Bone marrow (tissue), 2 donors: ENCODE measurements around the gene CSH2.

Experiments used
- DNase-seq, 2 donors: peaks; one replicate each; lab custom pipeline; 2025; lab: John Stamatoyannopoulos, UW

Gene CSH2

DNA sequence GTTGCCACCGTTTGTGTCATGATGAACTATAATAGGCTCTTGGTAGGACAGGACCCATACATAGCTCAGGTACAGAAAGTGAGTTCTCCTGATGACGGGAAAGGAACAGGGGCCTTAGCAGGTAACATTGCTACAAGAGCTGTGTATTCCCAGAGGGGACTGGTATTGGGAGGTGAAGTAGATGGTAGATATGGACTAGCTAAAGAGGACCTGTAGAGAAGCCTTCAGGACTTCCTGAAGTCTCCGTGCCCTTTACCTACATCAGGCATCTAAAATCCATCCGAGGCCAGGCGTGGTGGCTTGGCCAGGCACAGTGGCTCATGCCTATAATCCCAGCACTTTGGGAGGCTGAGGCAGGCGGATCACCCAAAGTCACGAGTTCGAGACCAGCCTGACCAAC is 18.3 kb downstream of the CSH2 start:
- DNase-seq: no peak

DNA sequence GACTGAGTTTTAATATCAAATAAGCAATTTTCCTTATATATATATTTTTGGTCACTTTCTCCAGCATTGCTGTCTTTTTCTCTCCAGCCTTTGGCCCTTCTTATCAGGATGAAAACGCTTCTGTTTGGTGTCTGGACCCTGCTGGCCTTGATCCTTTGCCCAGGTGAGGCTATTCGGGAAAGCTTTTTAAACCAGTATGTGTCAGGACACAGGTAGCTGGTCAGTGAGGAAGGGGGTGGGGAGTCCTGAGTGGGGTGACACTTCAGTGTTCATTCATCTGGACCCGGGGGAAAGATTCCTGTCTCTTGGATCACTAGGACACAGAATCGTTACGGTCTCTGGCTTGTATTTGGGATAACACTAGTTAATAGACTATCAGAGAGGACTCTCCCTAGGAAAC is 18.8 kb downstream of the CSH2 start:
- no peak for DNase-seq

DNA sequence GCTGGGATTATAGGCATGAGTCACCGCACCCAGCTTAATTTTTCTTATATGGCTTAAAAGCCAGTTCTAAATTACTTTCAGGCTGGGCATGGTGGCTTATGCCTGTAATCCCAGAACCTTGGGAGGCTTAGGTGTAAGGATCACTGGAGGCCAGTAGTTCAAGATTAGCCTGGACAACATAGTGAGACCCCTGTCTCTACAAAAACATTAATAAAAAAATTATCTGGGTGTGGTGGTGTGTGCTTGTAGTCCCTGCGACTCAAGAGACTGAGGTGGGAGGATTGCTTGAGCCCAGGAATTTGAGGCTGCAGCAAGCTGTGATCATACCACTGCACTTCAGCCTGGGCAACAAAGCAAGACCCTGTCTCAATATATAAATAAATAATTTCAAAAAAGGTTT is 20.2 kb downstream of the CSH2 start:
- DNase-seq: no peak

DNA sequence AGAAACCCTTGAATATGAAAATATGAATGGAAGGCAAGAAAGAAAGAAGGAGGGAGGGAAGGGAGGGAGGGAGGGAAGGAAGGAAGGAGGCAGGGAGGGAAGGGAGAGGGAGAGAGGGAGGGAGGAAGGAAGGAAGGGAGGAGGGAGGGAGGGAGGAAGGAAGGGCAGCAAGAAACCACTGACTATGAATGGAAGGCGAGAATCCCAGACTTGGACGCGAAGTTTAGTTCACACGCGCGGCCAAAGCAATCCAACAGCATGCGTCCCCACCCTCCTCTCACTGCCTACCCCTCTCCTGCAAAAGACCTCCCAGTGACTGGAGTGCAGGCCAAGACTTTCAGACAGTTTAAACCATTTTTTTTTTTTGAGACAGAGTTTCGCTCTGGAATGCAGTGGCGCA is 23.1 kb downstream of the CSH2 start:
- no peak for DNase-seq

DNA sequence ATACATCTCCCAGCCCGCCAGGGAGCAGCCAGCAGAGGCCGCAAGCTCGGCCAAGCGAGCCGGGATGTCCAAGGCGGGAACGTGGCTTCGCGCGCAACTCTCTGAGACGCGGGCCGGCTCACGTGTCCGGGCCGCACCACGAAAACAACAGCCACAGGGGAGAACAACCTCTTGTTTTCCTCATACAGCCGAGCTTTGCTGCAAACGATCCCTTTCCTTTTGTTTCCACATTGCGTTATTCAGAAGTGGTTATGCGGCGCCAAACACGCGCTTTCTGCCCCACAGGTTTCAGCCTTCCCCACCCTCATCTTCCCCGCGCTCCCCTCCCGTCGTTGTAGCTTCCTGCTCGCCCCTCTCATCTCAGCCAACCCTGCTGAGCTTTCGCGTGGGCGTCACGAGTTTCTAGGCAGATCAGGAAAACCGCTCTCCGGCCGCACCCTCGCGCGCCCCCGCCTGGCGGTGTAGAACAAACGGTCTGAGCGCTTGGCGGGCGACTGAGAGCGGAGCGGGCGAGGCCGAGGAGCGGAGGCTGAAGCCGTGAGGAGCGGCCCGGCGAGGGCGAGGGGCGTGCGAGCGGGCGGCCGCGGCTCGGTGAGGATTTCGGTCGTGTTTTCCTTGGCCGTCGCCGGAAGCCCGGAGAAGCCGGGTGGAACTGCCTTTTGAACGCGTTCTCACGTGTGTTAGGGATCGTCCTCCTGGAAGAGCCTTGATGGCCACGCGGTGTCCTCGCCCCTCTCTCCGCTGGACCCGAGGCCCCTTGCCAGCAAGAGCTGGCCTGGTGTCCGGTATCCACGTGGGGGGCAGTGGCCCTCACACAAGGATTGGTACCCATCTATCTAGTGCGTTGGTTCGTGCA is 24.4 kb downstream of the CSH2 start:
- peak; percentile 68 to 90 for DNase-seq

DNA sequence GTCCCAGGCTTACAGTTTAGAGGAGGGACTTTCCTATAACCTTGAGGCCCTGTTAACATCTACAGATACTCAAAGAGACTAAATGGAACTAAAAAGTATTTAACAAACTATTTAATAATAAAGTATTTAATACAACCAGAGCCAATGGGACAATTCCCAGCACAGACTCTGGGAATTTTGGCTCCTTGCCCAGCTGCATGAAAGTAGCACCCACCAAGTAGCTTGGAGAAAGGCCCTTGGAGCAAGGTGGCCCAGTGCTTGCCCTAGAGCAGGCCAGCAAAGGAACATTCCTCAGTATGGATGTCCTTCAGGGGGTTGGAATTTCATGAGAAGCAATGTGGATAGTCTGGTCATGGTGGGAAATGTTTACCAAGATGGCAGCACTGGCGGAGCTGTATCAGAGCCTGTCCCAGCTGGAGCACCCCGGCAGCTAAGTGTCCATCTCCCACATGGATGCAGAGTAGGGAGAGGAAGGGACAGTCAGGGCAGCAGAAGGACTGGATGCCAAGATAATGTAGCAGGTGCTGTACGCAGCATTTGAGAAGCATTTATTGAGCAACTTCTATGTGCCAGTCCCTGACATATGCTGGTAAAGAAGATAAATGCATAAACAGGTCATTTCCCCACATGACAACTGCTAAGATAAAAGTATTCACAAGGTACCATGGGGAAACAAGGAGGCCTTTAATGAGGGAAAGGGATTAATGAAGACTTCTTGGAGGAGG is 25.8 kb downstream of the CSH2 start:
- DNase-seq: no peak

DNA sequence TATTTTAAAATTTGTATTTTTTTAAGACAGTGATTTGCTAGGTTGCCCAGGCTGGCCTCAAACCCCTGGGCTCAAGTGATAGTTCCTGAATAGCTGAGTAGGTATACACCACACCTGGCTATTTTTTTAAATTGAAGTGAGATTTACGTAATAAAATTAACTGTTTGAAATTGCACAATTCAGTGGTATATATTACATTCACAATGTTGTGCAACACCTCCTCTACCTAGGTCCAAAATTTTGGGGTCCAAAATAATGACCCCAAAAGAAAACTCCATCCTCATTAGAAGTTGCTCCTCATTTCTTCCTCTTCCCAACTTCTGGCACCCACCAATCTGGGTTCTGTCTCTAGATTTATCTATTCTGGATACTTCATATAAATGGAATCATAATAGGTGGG is 28.0 kb downstream of the CSH2 start:
- DNase-seq: no peak

DNA sequence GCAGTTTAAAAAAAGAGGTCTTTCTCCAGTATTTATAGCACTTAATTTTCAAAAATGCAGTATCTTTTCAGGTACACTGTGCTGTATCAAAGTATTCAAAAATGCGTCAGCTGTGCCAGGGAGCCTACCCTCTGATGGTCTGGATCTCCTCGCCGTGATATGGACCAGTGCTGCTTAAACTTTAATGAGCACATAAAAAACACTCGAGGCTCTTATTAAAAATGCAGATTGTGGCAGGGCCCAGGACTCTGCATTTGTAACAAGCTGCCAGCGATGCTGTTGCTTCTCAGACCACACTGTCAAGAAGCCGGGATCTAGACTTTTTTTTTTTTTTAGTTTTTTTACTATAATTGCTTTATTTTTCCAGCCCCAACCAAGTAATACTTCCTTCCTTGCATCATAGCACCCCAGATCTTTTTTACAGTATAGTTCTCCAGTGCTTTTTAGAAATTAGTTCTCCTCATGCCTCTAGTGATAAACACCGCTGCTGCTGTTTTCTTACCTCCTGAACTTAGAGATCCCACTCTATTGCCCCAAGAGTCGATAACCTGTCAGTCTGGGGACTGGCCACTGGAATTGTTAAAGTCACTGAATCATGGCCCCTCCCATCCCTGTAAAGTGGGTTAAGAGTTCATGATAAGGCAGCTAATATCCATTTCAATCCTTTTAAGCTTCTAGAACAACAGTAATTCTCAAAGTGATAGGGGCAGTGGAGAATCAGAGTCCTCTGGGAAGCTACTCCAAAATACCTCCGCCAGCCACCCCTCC is 29.4 kb downstream of the CSH2 start:
- DNase-seq: no peak

DNA sequence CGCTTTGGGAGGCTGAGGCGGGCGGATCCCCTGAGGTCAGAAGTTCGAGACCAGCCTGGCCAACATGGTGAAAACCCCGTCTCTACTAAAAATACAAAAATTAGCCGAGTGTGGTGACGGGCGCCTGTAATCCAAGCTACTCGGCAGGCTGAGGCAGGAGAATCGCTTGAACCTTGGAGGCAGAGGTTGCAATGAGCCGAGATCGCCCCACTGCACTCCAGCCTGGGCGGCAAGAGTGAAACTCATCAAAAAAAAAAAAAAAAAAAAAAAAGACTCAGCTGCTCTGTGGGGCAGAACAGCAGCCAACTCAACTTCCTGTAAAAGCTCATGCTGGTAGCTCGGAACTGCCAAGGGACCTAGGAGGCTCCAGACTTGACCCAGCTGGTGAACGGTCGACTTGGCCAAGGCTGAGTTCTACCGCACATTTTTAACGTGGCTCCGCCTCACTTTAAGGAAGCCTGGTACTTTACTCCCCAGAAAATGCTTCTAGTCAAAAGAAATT is 30.0 kb downstream of the CSH2 start:
- peak; percentile 2 to 58 for DNase-seq

DNA sequence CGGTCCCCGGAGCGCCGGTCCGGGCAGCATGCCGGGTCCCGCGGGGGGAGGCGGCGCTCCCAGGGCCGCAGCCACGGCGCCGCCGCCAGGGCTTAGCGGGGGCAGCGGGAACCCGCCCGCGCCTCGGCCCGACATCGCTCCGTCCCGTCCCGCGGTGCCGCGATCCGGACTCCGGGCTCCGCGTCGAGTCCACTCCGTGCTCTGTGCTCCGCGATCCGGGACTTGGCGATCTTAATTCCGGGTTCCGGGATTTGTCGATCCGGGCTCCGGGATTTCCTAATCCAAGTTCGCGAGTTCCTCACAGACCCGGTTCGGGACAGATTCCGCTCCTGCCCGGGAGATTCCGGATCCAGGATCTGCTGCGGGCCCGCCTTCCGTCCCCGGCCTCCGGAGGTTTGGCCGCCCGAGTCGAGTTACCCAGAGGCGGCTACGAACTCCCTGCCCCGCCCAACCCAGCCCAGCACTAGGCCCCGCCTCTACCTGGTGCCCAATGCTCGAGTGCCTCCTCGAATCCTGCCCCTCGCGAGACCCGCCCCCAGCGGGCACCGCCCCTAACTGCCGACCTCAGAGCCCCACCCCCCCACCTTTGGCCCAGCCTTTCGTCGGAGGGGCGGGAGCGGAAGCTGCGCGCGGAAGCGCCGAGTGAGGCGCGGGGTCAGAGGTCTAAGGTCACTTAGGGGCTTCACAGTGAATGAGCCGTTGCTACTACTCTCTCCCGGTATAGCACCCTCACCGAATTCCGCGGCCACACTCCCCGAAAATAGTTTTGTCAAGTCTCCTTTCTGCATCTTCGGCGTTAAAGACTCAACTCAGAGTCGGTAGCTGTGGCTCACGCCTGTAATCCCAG is 30.7 kb downstream of the CSH2 start, which contains the start of gene SMARCD2:
Gene SMARCD2 (minus strand): TSS at position 146 of the 847 bp plus-strand sequence. CDS start 11 bp downstream, at position 135.
- peak; percentile 94 to 97 for DNase-seq

DNA sequence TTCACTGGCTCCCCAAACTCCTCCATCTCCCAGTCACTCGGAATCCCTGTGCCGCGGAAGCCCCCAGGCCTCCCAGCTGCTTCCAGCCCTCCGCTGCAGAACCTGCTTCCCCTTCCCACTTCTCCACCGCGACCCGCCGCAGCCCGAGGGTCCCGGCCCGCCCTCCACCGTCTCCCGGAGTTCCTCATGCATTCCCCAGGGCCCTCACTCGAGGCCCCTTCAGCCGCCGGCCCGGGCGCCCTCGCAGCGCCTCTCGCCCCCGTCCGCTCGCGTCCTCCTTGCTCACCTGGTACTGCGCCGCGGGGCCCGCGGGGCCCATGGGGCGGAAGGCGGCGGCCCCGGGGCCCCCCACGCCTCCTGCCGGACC is 31.3 kb downstream of the CSH2 start:
- peak in 1 of 2 donors; percentile 43 for DNase-seq

DNA sequence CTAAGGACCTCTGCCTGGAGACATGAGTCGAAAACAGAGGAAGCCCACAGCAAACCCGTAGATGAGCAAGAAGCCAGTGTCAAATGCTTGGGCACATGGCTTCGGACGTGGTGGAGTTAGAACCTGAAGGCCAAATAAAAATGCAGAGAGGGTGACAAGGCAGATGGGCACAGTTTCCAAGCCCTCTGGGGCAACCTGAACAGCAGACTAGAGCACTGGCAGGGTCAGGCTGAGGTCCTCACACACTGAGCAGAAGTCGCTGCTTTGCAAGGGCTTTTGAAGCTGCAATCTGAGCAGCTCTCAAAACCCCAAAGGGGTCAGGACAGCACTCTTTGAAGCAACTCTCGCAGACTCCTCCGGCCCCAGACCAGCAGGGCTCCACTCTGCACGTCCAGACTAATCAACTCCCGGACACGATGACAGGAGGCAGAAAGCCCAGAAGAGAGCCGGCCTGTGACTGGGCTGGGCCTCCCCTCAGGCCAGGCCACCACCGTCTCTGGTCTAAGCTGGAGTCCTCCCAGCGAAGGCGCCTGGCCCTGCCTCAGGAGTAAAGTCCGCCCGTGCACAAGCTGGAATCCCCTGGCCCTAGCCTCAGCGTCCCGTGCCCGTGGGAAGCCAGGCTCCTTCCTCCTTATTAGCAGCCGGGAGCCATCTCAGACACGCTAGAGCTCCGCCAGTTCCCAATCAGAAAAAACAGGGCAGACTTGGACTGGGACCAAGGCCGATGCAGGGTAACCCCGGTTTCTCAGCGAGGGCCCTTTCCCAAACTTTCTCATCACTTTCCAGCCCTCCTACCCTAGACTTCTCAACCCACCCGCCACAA is 31.9 kb downstream of the CSH2 start:
- peak in 1 of 2 donors; percentile 22 for DNase-seq

DNA sequence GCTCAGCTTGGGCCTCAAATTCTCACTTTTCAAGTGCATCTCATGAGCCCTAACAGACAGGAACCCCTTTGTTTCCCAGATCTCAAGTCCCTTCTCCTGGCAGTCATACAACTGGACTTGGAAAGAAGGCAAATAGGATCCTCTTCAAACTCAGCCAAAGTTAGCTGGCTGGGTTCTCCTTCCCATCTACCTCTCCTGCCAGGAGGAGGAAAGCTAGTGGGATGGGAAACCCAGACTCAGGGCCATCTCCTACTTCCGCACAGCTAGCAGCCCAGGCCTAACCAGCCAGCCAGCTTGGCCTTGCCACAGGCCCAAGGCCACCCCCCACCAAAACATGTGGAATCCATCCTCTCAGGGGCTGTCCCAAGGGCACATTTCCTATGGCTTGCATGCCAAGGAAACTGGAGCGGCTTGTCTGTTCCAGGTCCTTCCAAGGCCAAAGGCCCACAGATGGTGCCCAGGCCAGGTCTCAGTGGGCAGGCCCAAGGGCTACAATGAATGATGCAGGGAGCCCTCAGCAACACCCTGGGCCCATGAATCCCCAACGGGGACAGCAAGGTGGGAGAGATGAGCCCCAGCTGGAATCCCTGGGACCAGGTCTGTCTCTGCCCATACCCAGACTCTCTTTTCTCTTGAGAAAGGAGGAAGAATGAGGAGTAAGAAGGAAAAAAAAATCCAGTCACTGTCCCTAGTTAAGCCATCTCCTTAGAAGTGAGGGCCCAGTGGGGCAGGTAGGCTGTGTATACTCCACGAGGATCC is 32.7 kb downstream of the CSH2 start:
- no peak for DNase-seq

DNA sequence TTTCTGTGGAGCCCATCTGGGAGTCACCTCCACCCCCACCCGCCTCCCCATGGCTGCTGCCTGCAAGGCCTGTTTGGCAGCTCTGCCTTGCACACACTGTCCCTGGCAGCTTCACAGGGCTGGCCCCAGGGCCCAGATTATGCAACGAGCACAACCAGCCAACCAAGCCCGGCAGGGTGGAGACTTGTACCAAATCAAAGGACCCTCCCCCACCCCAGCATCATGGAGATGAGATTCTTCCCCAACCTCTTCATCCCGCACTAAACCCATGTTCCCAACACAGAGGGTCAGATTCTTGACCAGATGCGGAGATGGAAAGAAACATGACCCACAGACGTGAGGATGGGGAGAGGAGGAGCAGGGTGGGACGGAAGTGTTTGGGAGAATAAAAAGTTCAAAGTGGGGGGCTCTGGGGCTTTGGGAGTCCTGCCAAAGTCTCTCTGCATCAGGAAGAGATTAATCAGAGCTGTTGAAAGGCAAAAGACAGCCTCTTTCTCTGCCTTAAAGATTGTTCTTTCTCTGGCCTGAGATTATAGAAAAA is 34.8 kb downstream of the CSH2 start:
- no peak for DNase-seq

DNA sequence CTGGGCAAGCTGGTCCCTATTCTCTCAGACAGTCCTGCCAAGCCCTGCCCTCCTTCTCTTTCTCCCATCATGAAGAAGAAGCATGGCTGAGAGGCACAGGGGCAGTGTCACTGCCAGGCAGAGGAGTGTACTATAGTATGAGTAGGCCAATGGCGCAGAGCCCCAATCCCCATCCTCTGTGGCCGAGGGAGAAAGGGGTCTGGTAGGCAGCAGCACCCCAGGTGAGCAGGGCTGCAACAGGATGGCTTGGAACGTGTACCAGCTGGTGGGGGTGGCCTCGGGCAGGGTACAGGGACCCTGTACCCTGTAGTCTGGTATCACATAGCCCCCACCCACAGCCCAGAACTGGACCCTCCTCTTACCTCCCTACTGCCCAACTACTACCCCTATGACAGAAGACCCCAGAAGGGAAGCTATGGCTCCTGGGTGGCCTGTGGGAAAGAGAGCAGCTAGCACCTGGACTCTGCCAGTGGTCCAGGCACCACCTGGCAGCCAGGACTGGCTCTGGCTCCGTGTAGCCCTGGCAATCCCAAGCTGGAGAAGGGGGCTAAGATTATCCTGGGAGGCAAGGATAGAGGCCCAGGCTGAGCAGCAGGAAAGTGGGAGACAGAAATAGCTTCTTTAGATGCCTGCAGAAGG is 35.4 kb downstream of the CSH2 start:
- no peak for DNase-seq

DNA sequence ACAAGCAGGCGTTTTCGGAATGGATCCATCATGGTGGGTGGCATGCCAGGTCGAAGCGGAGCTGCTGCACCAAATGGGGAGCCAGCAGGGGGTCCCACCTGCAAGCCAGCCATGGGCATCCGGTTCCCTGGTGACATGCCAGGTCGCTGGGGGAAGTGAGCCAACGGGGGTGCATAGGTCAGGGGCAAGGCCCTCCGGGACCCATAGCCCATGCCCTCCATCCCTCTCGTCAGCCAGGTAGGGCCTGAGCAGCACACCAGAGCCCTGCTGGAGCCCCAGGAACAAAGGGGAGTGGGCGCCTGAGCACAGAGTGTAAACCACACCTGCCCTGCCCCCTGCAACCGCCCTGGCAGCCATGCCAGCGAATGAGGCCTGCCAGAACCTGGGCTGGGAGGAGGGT is 36.0 kb downstream of the CSH2 start:
- DNase-seq: no peak

DNA sequence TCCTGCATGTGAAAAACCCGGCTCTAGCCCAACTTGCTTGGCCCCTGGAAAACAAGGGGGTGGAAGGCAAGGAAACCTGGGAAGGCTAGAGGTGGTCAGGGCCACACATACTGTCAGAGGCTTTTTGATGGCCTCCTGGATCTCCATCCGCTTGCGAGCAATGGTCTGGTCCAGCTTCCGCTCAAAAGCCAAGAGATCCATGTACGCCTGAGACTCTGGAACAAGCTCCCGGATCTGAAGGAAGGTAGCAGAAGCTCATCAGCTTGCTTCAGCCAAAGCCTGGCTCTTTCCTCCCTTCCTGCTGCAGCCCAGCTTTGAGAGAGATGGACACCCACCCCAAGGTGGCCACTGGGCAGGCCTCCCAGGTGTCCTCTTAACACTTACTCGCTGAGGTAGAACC is 36.7 kb downstream of the CSH2 start:
- no peak for DNase-seq

DNA sequence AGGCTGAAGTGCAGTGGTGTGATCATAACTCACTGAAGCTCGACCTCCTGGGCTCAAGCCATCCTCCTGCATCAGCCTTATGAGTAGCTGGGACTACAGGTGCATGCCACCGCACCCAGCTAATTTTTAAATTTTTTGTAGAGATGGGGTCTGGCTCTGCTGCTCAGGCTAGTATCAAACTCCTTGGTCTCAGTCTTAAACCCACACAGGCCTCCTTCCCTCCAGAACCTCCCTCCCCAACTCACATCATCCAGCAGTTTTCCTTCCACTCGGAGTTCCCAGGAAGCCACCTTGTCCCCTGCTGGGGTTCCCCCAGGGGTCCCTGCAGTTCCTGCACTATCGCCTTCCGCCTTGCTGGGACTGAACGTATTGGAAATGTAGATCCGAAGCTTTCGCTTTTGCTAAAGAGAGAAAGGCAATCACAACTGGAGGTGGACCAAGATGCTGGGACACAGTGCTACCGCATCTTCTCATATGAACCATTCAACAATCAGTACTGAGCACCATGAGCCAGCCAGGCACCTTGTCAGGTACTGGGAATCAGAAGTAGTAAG is 38.2 kb downstream of the CSH2 start:
- DNase-seq: no peak
